Ureter (tissue), 1 donor: ENCODE measurements around the gene ZNF808. TPM values are rescaled to one million over a fixed set of nuclear protein-coding genes. Genes with fewer than 3 reads are reported as not detected.
"Not testable (repeated sequence)": the region's sequence is repeated elsewhere in the genome, so short reads cannot be mapped to it uniquely, and the experiment has no call there.

Source experiments
- DNase-seq: peaks from one replicate; pipeline ENCODE4 v3.0.0-alpha.2; 2020; ENCODE audit warnings: low spot score
- total RNA-seq: library from RNA; stranded (reverse); gene quantifications from one replicate; pipeline ENCODE4 v1.2.4, GENCODE V29; 2023
- donor health status: DM: yes; HTN: yes; CAD: no.

Gene ZNF808
- total RNA-seq, 1 donor from 2014 or later, result 23.4 TPM

DNA sequence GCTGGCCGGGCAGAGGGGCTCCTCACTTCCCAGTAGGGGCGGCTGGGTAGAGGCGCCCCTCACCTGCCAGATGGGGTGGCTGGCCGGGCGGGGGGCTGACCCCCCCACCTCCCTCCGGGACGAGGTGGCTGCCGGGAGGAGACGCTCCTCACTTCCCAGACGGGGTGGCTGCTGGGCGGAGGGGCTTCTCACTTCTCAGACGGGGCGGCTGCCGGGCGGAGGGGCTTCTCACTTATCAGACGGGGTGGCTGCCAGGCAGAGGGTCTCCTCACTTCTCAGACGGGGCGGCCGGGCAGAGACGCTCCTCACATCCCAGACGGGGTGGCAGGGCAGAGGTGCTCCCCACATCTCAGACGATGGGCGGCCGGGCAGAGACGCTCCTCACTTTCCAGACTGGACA is 66.0 kb downstream of the ZNF808 start:
- not testable (repeated sequence) for DNase-seq

GRCh38 chr19:52599241-52599640 is 71.8 kb downstream of the ZNF808 start:
- no peak for DNase-seq

DNA sequence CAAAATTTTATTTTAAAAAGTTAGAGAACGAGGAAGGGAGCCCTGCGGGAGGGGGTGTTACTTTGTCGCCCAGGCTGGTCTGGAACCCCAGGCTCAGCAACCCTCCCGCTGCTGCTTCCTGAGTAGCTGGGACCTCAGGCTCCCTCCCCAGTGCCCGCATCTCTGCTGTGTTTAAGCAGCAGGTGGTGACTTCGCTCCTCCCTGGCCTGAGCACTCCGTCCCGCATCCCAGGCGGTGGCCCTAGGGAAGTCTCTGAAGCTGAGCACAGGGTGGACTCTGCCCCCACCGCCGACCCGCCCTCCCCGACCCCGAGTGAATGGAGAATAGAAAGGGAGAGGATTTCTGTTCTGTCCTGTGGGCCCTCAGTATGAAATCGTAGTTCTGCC is 73.2 kb downstream of the ZNF808 start:
- DNase-seq, result no peak

DNA sequence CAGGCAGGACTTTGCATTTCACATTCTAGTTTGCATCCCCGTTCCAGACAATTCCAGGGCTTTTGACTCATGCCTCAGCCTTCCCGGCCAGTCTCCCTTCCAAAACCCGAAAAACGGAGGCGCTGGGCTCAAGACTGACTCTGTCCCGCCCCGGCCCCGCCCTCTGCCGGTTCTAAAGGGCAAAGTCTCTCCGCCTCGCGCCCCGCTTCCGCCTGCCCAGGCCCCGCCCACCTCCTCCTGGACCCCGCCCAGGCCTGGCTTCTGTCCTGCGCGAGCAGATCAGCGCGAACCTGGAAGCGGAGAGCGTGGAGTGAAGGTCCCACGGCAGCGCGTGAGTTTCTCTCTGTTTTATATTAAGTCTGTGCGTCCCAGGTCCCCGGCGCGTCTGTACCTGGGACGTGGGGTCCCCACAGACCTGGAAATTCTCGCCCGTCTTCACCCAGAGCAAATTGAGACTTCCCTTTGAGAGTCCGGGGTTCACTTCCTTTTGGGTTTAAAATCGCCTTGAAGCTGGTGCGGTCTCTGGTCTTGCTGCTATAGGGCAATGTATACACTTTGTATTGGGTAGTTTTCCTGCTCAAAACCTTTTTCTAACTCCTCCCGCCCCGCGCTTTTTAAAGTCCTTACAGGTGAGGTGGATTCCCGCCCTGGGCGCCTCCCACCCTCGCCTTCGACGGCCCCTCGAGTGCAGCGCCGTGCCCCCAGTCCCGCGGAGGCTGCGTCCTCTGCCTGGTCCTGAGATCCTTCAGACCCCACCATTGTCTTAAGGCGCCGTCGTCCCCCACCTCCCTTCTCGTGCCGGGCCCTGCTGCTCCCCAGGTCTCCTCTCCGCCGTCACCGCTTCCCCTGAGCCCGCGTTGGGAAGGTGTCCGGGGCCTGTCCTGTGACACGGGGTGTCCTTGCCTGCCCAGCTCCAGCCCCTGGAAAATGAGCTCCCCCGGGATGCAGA is 73.8 kb downstream of the ZNF808 start:
- DNase-seq, result peak; percentile 95

DNA sequence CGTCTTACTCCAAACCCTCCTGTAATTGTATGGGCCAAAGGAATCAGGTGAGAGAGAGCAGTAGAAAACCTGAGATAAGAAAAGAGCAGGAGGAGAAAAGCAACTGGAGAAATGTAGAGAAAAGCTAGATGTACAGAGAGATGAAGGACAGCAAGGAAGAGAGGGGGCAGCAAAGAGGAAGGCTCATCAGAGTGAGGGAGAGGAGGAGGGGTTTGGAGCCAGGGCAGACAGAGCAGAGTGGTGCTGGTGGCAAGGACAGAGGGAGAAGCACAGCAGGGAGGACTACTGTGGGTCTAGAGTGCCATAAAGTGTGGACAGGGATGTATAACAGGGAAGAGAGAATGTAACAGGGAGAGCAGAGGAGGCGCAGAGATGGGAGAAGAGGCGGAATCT is 74.5 kb downstream of the ZNF808 start:
- not testable (repeated sequence) for DNase-seq

- no peak for DNase-seq
Observed at GRCh38 chr19:52602941-52603340, 75.5 kb downstream of the ZNF808 start.

DNA sequence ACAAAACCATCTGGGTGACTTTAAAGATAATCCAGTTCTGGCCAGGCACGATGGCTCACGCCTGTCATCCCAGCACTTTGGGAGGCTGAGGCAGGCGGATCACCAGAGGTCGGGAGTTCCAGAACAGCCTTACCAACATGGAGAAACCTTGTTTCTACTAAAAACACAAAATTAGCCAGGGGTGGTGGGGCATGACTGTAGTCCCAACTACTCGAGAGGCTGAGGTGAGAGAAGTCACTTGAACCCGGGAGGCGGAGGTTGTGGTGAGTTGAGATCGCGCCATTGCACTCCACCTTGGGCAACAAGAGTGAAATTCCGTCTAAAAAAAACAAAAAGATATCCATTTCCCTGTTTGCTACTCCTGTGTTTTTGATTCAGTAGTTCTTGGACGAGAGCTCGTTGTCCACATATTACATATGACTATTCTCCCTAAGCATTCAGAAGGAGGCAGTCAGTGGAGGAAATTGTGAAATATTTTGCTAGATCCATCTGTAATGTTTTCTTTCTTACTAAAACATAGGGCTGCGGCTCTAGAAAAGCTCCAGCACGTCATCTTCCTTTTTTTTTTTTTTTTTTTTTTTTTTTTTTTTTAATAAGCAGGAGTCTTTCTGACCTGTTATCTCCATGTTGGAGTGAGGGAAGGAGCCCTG is 76.2 kb downstream of the ZNF808 start:
- no peak for DNase-seq

Other genes starting within 250 kb of the ZNF808 start
- 23.8 TPM for gene ZNF480, start 230.5 kb upstream of the ZNF808 start, total RNA-seq
- gene ZNF610, start 191.4 kb upstream of the ZNF808 start, total RNA-seq, result 6.9 TPM
- 37.5 TPM for gene ZNF880, start 157.7 kb upstream of the ZNF808 start, total RNA-seq
- 56.3 TPM for gene ZNF528, start 129.8 kb upstream of the ZNF808 start, total RNA-seq
- gene ZNF534, start 98.5 kb upstream of the ZNF808 start, total RNA-seq, result not detected
- 5.1 TPM for gene ZNF578, start 74.1 kb upstream of the ZNF808 start, total RNA-seq
- gene ZNF701, start 42.6 kb downstream of the ZNF808 start, total RNA-seq, result 29.7 TPM
- gene ZNF83, start 110.7 kb downstream of the ZNF808 start, total RNA-seq, result 110 TPM
- 27.9 TPM for gene ZNF611, start 207.4 kb downstream of the ZNF808 start, total RNA-seq